PFSK-1 (cell line): ENCODE measurements around the gene ATRN.

Experiments
- POLR2AphosphoS5 ChIP-seq: IDR thresholded peaks from 2 replicates; pipeline ENCODE4 v1.6.1; 2012; ENCODE audit warnings: low read depth, mild to moderate bottlenecking, control low read depth, low read length, moderate library complexity
- REST ChIP-seq, 2 experiments: IDR thresholded peaks; 2 replicates each; pipeline versions ENCODE4 v1.6.1 to v1.8.0; 2011 to 2012; ENCODE audit warnings: low read depth in 2 of 2, low read length in 2 of 2, control low read depth in 1 of 2, inconsistent platforms in 1 of 2, mild to moderate bottlenecking in 1 of 2, moderate library complexity in 1 of 2; ENCODE audit not compliant: insufficient read depth in 1 of 2
- TAF1 ChIP-seq: IDR thresholded peaks from 2 replicates; pipeline ENCODE4 v1.6.1; 2012; ENCODE audit warnings: low read length, control low read depth, borderline replicate concordance; ENCODE audit not compliant: insufficient read depth

GRCh38 chr20:3670511-3670910, 199.7 kb downstream of the ATRN start:
- no peak for TF ChIP-seq REST (IDR thresholded peaks at IDR 0.05; ENCODE audit: insufficient read depth in 1 of 2, low read depth in 2 of 2, low read length in 2 of 2)
- TF ChIP-seq POLR2AphosphoS5 = no peak
- no peak for TF ChIP-seq TAF1
